ENCODE data around the gene AKAP9.
"Not testable (repeated sequence)": the region's sequence is repeated elsewhere in the genome, so short reads cannot be mapped to it uniquely, and the experiment has no call there.

Gene AKAP9

GRCh38 chr7:91940572-91941341 is at the start of gene AKAP9:
AKAP9 (plus strand) TSS chr7:91940862; CDS start chr7:91941100, 238 bp downstream.
- H3K4me1 ChIP-seq (ENCODE audit: control insufficient read depth in 1 of 2, insufficient read depth in 1 of 2, low read depth in 1 of 2, low read length in 1 of 2): peaks cover 24 to 28% of the 10 kb centered on the region in 2 experiments
- TF ChIP-seq, protein P1, sequence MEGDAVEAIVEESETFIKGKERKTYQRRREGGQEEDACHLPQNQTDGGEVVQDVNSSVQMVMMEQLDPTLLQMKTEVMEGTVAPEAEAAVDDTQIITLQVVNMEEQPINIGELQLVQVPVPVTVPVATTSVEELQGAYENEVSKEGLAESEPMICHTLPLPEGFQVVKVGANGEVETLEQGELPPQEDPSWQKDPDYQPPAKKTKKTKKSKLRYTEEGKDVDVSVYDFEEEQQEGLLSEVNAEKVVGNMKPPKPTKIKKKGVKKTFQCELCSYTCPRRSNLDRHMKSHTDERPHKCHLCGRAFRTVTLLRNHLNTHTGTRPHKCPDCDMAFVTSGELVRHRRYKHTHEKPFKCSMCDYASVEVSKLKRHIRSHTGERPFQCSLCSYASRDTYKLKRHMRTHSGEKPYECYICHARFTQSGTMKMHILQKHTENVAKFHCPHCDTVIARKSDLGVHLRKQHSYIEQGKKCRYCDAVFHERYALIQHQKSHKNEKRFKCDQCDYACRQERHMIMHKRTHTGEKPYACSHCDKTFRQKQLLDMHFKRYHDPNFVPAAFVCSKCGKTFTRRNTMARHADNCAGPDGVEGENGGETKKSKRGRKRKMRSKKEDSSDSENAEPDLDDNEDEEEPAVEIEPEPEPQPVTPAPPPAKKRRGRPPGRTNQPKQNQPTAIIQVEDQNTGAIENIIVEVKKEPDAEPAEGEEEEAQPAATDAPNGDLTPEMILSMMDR (IDR thresholded peaks at IDR 0.05): no peak
- peak within 1 kb of the TSS; percentile 90 for H3K27ac ChIP-seq
- H3K36me3 ChIP-seq: no peaks in the 10 kb centered on the region
- H3K9me3 ChIP-seq: no peaks in the 10 kb centered on the region
- H3K4me3 ChIP-seq (ENCODE audit: low read depth in 1 of 2, low read length in 1 of 2): peak within 1 kb of the TSS; percentile 69 to 77
- H3K27me3 ChIP-seq: no peaks in the 10 kb centered on the region

- TF ChIP-seq, protein P1 (IDR thresholded peaks at IDR 0.05): no peak
- H3K4me3 ChIP-seq (ENCODE audit: low read depth in 1 of 2, low read length in 1 of 2): no peak overlapping the region
- peaks cover 6% of the 10 kb centered on the region for H3K27me3 ChIP-seq
- H3K27ac ChIP-seq: no peak overlapping the region
- no peaks in the 10 kb centered on the region for H3K4me1 ChIP-seq (ENCODE audit: control insufficient read depth in 1 of 2, insufficient read depth in 1 of 2, low read depth in 1 of 2, low read length in 1 of 2)
- no peaks in the 10 kb centered on the region for H3K9me3 ChIP-seq
- no peaks in the 10 kb centered on the region for H3K36me3 ChIP-seq
These were observed 48.5 kb upstream of the AKAP9 start for GRCh38 chr7:91892099-91892705.

- peaks cover 6% of the 10 kb centered on the region for H3K27me3 ChIP-seq
- no peaks in the 10 kb centered on the region for H3K36me3 ChIP-seq
- no peak overlapping the region for H3K27ac ChIP-seq
- no peaks in the 10 kb centered on the region for H3K4me1 ChIP-seq (ENCODE audit: control insufficient read depth in 1 of 2, insufficient read depth in 1 of 2, low read depth in 1 of 2, low read length in 1 of 2)
- H3K4me3 ChIP-seq (ENCODE audit: low read depth in 1 of 2, low read length in 1 of 2): no peak overlapping the region
- H3K9me3 ChIP-seq: no peaks in the 10 kb centered on the region
- TF ChIP-seq, protein P1 (IDR thresholded peaks at IDR 0.05): no peak
These were observed 47.8 kb upstream of the AKAP9 start for GRCh38 chr7:91892821-91893340.

- not testable (repeated sequence) for H3K36me3 ChIP-seq; H3K9me3 ChIP-seq; H3K4me3 ChIP-seq (ENCODE audit: low read depth in 1 of 2, low read length in 1 of 2); H3K27ac ChIP-seq; H3K4me1 ChIP-seq (ENCODE audit: control insufficient read depth in 1 of 2, insufficient read depth in 1 of 2, low read depth in 1 of 2, low read length in 1 of 2); H3K27me3 ChIP-seq
These were observed 47.0 kb upstream of the AKAP9 start for GRCh38 chr7:91893699-91894098.

DNA sequence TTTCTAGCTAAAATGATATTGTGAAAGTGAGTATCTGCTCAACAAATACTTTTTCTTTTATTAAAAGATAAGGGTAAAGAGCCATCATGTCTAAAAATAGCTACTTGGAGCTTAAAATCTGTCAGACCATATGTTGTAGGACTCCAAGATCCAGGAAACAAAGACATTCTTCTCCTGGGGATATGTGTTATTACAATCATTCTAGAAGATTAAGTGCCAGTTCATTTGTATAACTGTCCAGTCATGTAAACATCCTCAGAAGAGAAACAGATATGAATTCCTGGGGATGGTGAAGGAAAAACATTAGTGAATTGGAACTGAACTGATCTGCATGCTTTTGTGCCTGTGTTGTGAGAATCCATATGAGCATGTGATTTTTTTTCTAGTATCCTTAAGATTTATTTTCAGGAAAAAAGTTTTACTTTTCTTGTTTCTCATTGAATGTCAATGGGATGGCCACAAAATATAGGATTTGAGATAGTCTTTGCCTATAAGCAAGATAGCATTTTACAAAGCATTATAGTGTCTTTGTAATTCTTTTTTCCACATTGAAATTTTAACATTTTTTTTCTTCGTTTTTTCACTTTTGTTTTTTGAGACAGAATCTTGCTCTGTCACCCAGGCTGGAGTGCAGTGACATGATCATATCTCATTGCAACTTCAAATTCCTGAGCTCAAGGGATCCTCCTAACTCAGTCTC is 45.7 kb upstream of the AKAP9 start:
- no peaks in the 10 kb centered on the region for H3K9me3 ChIP-seq
- peaks cover 10% of the 10 kb centered on the region for H3K27me3 ChIP-seq
- TF ChIP-seq, protein P1 (IDR thresholded peaks at IDR 0.05): no peak
- no peaks in the 10 kb centered on the region for H3K36me3 ChIP-seq
- H3K4me1 ChIP-seq (ENCODE audit: control insufficient read depth in 1 of 2, insufficient read depth in 1 of 2, low read depth in 1 of 2, low read length in 1 of 2): no peaks in the 10 kb centered on the region
- no peak overlapping the region for H3K27ac ChIP-seq
- H3K4me3 ChIP-seq (ENCODE audit: low read depth in 1 of 2, low read length in 1 of 2): no peak overlapping the region

All from neutrophil (primary cell).